ENCODE data around the gene PRPF38B.
A peak's percentile ranks its signal among the peaks of the same experiment; 100 is the strongest.

DNA sequence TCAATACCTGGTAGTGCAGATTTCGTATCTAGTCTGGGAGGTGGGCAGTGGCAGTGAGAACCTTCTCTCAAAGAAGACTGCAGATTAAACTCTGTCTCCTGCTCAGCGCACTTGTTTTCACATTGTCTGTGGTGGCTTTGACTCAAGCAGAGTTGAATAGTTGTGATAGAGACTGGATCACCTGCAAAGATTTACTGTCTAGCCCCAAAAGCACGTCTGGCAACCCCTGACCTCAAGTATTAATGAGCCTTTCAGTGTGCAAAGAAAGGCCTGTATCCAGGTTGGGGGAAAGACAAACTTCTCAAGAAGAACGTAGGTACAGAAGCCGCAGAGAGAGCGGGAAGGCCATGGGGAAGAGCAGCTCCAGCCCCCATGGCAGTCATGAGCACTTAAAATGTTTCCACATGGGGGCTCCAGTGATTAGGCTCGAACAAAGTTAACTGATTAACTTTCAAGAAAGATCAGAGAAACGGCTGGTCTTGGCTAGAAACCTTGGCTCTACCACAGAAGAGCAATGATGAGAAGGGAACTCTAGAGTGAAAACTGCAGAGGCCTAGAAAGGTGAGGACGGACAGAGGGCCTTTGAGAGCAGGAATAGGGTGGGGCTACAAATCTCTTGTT, 46.4 kb upstream of the PRPF38B start:
- no peak for TF ChIP-seq EZH2 (IDR thresholded peaks at IDR 0.05; ENCODE audit: low read depth, unreplicated experiment)
- TF ChIP-seq JUNB (IDR thresholded peaks at IDR 0.05; ENCODE audit: unreplicated experiment) = no peak
- TF ChIP-seq, protein P1, sequence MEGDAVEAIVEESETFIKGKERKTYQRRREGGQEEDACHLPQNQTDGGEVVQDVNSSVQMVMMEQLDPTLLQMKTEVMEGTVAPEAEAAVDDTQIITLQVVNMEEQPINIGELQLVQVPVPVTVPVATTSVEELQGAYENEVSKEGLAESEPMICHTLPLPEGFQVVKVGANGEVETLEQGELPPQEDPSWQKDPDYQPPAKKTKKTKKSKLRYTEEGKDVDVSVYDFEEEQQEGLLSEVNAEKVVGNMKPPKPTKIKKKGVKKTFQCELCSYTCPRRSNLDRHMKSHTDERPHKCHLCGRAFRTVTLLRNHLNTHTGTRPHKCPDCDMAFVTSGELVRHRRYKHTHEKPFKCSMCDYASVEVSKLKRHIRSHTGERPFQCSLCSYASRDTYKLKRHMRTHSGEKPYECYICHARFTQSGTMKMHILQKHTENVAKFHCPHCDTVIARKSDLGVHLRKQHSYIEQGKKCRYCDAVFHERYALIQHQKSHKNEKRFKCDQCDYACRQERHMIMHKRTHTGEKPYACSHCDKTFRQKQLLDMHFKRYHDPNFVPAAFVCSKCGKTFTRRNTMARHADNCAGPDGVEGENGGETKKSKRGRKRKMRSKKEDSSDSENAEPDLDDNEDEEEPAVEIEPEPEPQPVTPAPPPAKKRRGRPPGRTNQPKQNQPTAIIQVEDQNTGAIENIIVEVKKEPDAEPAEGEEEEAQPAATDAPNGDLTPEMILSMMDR (conservative IDR thresholded peaks at IDR 0.05; ENCODE audit: low read depth in 2 of 2) = peak in 1 of 2 experiments; percentile 49; a peak in 2 of 4 replicates
- TF ChIP-seq POLR2AphosphoS5 (IDR thresholded peaks at IDR 0.05; ENCODE audit: low read depth) = no peak
- no peak for TF ChIP-seq CREB1 (CRISPR knock-in tag; IDR thresholded peaks at IDR 0.05; ENCODE audit: low read depth)
- no peak for TF ChIP-seq ETS1 (IDR thresholded peaks at IDR 0.05)
- no peak for TF ChIP-seq REST (IDR thresholded peaks at IDR 0.05; ENCODE audit: unreplicated experiment)
- no peak for TF ChIP-seq ZNF331 (CRISPR knock-in tag; IDR thresholded peaks at IDR 0.05; ENCODE audit: low read depth)
- TF ChIP-seq STAT1 (IDR thresholded peaks at IDR 0.05; ENCODE audit: unreplicated experiment) = no peak
- no peak for TF ChIP-seq EZH2phosphoT487 (IDR thresholded peaks at IDR 0.05; ENCODE audit: unreplicated experiment)
- no peak for TF ChIP-seq ZNF462 (CRISPR knock-in tag; IDR thresholded peaks at IDR 0.05)
